Heart left ventricle (tissue), 13 donors: ENCODE data around the gene CAPRIN2.

Source experiments
- CTCF ChIP-seq, 12 donors: fragments of 200-600 bp; sonication (generic) in 4 of 12; IDR thresholded peaks; one replicate each; pipeline versions ENCODE4 v1.5.0 to v1.8.0; 2018 to 2022; ENCODE audit warnings: antibody characterized with exemption in 12 of 12, mild to moderate bottlenecking in 5 of 12
- POLR2A ChIP-seq, 2 donors: fragments of 450-650 bp; IDR thresholded peaks; one replicate each; pipeline ENCODE4 v1.6.1; 2017; ENCODE audit warnings: antibody characterized with exemption in 2 of 2, mild to moderate bottlenecking in 2 of 2, moderate library complexity in 2 of 2
- donor health status: ischemic (EF 13 %, LVEDD 7.1; RV severe dilation, severe dysfunction).
- donor health status: DM: no; HTN: yes; CAD: no.
- donor health status: DM: no; HTN: no; CAD: no.
- donor health status: ischemic (EF 25% LVEDD 6.9; RV normal size, moderate dysfunction).
- donor health status: ischemic (EF 25% LVEDD 5.7; RV mildly dilated, moderate dysfunction).
- donor health status: ischemic (EF 35%, LVEDD 5.7; RV mildly dilated, moderate dysfunction).
- donor health status: nonischemic (EF 11% LVEDD 7.7; RV severe dilation, severe dysfunction).
- donor health status: DM: yes; HTN: yes; CAD: no.
- donor health status: PGD.
- donor health status: ischemic (EF 29% LVEDD 5.4; RV normal size, mild dysfunction).
- donor health status: nonischemic (EF 23%, LVEDD 6.1; RV moderate dilation, normal function).

DNA sequence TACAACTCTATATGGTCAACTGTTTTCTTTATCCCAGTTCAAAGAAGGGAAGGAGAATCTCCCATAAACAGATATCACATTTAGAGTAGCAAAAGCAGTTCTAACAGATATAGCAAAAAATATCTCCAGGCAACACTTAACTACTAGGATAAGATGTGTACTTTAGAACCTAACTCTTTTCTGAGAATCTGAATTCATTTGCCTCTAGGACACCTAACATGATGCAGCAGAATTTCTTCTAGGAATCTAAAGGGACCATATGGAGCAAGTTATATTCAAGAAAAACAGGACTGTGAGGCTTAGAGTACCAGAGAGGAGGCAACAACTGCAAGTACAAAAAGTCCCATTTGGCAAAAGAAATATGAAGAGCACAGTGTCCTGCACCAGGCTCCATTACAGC is 24.4 kb upstream of the CAPRIN2 start:
- TF ChIP-seq CTCF (IDR thresholded peaks at IDR 0.05) (no peak), POLR2A (IDR thresholded peaks at IDR 0.05) (no peak)
